Keratinocyte (primary cell): Measurements from ENCODE around the gene FYB1. TPM values are rescaled to one million over a fixed set of nuclear protein-coding genes. Genes with fewer than 3 reads are reported as not detected.

Source experiments
- DNase-seq: peaks from one replicate; pipeline ENCODE4 v3.0.0-alpha.2; 2011; ENCODE audit warnings: low read depth, missing footprints, low spot score
- FAIRE-seq: peaks from 2 replicates; lab custom pipeline; 2011; peaks lifted over from hg19 to GRCh38; lab: Jason Lieb, UNC
- H2AFZ ChIP-seq: 2 replicates; pipeline ENCODE4 v1.6.0; 2012; ENCODE audit warnings: low read length, control low read depth, inconsistent platforms; ENCODE audit not compliant: control insufficient read depth
- H3K27ac ChIP-seq: 2 replicates; pipeline ENCODE4 v1.5.1; 2011; ENCODE audit warnings: low read length; ENCODE audit not compliant: control insufficient read depth, insufficient read depth
- H3K27me3 ChIP-seq: 3 replicates; pipeline ENCODE4 v1.6.0; 2011; ENCODE audit warnings: low read length; ENCODE audit not compliant: control insufficient read depth, insufficient read depth; ENCODE audit errors: extremely low read depth
- H3K36me3 ChIP-seq, 2 experiments: 2 replicates in 1 of 2; 3 replicates in 1 of 2; pipeline ENCODE4 v1.5.1; 2011; ENCODE audit warnings: low read length in 2 of 2, mild to moderate bottlenecking in 1 of 2; ENCODE audit not compliant: control insufficient read depth in 2 of 2, insufficient read depth in 2 of 2; ENCODE audit errors: extremely low read depth in 1 of 2
- H3K4me1 ChIP-seq: 3 replicates; pipeline ENCODE4 v1.5.1; 2011; ENCODE audit warnings: low read length; ENCODE audit not compliant: control insufficient read depth, insufficient read depth; ENCODE audit errors: extremely low read depth
- H3K4me2 ChIP-seq: 3 replicates; pipeline ENCODE4 v1.6.0; 2011; ENCODE audit warnings: low read depth, low read length; ENCODE audit not compliant: control insufficient read depth, insufficient read depth; ENCODE audit errors: extremely low read depth
- H3K4me3 ChIP-seq, 3 experiments: fragments of 200-600 bp in 1 of 3; sonication (generic) in 1 of 3; 2 replicates in 2 of 3; 3 replicates in 1 of 3; pipeline ENCODE4 v1.5.1; 2011 to 2016; ENCODE audit warnings: low read length in 3 of 3, mild to moderate bottlenecking in 3 of 3, control low read depth in 2 of 3, inconsistent platforms in 1 of 3, low read depth in 1 of 3, mixed read lengths in 1 of 3, mixed run types in 1 of 3, moderate library complexity in 1 of 3; ENCODE audit not compliant: control insufficient read depth in 2 of 3, insufficient read depth in 2 of 3; ENCODE audit errors: extremely low read depth in 1 of 3
- H3K79me2 ChIP-seq: 2 replicates; pipeline ENCODE4 v1.6.0; 2012; ENCODE audit warnings: low read length; ENCODE audit not compliant: control insufficient read depth, insufficient read depth
- H3K9ac ChIP-seq: 3 replicates; pipeline ENCODE4 v1.6.0; 2011; ENCODE audit warnings: low read length; ENCODE audit not compliant: control insufficient read depth, insufficient read depth; ENCODE audit errors: extremely low read depth
- H3K9me1 ChIP-seq: 3 replicates; pipeline ENCODE4 v1.6.0; 2011; ENCODE audit warnings: low read length; ENCODE audit not compliant: control insufficient read depth, insufficient read depth; ENCODE audit errors: extremely low read depth
- H3K9me3 ChIP-seq: 2 replicates; pipeline ENCODE4 v1.5.1; 2012; ENCODE audit warnings: low read depth, low read length; ENCODE audit not compliant: control insufficient read depth
- H4K20me1 ChIP-seq: 3 replicates; pipeline ENCODE4 v1.6.0; 2011; ENCODE audit warnings: low read length; ENCODE audit not compliant: control insufficient read depth, insufficient read depth; ENCODE audit errors: extremely low read depth
- EZH2 ChIP-seq: IDR thresholded peaks from one replicate; pipeline ENCODE4 v1.6.1; 2012; ENCODE audit warnings: inconsistent platforms, mild to moderate bottlenecking, low read length, moderate library complexity
- dilution Hi-C: fragments of 300-500 bp; cut with MboI; formaldehyde crosslinking; loops from one replicate; pipeline ENCODE4 v1.7.0; 2020; ENCODE audit warnings: low sequenced_read_pairs; ENCODE audit not compliant: extremely low pct_ligation_motif_present
- polyA plus RNA-seq, 5 experiments: library from polyadenylated mRNA; depleted of rRNA in 3 of 5; stranded (reverse) in 3 of 5; stranded (forward) in 1 of 5; unstranded in 1 of 5; fragments of >200 nt; gene quantifications; 1 replicate in 1 of 5; 2 replicates in 3 of 5; 3 replicates in 1 of 5; pipeline versions ENCODE4 v1.2.1 to v1.2.3, GENCODE V29; 2011 to 2012; ENCODE audit warnings: missing spikeins in 2 of 5, low read depth in 1 of 5, low replicate concordance in 1 of 5
- TF ChIP-seq, protein P1 (sequence below), 3 experiments: IDR thresholded peaks in 1 of 3; conservative IDR thresholded peaks in 1 of 3; optimal IDR thresholded peaks in 1 of 3; 2 replicates in 2 of 3; 3 replicates in 1 of 3; pipeline versions ENCODE3 to v1.5.1; 2011; ENCODE audit warnings: low read length in 3 of 3, mild to moderate bottlenecking in 3 of 3, moderate library complexity in 2 of 3, control low read depth in 1 of 3, inconsistent platforms in 1 of 3; ENCODE audit not compliant: insufficient read depth in 2 of 3; ENCODE audit errors: extremely low read depth in 1 of 3

Gene FYB1
- polyA plus RNA-seq, 1 donor (not counting 4 experiments of a cell fraction or from before 2014, with no cell fraction given): 0.29 TPM

DNA sequence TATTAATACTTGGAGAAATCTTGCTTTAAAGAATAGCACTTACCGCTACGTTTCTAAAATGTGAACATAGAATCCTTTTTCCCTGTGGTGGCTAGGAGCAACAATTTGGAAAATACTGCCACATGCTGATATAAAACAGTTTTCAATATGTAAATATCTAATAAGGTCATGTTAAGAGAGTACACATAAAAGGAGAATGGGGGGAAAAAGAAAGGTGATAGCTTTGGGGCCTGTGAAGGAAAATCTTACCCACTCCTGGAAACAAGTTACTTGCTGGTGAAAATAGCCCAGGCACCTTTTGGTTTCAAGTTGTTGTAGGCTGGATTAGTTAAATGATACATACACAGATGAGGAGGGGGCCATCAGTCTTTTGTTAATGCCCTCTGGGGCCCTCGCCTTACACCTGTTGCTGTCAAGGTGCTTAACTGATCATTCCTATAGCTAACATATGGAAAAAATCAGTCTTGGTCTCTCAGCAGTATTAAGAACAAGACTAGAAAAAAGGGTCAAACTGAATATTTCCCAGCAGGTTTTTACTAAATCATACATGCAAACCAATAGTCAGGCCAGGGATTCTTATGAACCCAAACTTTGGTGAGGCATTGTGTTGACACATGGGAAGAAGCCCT is 24.1 kb downstream of the FYB1 start:
- dilution Hi-C loops: no loop called here
- no peaks in the 10 kb centered on the region for H3K9me1 ChIP-seq
- H3K9me3 ChIP-seq: no peaks in the 10 kb centered on the region
- no peaks in the 10 kb centered on the region for H4K20me1 ChIP-seq
- H3K27ac ChIP-seq: peak overlapping the region; percentile 85
- FAIRE-seq: no peak
- no peak for DNase-seq
- H3K79me2 ChIP-seq: no peaks in the 10 kb centered on the region
- H2AFZ ChIP-seq: no peak overlapping the region
- peak overlapping the region; percentile 28 for H3K4me2 ChIP-seq
- peaks cover 40% of the 10 kb centered on the region for H3K4me1 ChIP-seq
- no peaks in the 10 kb centered on the region for H3K36me3 ChIP-seq
- no peaks in the 10 kb centered on the region for H3K27me3 ChIP-seq
- H3K9ac ChIP-seq: peak overlapping the region; percentile 53
- no peak for TF ChIP-seq EZH2
- TF ChIP-seq, protein P1, sequence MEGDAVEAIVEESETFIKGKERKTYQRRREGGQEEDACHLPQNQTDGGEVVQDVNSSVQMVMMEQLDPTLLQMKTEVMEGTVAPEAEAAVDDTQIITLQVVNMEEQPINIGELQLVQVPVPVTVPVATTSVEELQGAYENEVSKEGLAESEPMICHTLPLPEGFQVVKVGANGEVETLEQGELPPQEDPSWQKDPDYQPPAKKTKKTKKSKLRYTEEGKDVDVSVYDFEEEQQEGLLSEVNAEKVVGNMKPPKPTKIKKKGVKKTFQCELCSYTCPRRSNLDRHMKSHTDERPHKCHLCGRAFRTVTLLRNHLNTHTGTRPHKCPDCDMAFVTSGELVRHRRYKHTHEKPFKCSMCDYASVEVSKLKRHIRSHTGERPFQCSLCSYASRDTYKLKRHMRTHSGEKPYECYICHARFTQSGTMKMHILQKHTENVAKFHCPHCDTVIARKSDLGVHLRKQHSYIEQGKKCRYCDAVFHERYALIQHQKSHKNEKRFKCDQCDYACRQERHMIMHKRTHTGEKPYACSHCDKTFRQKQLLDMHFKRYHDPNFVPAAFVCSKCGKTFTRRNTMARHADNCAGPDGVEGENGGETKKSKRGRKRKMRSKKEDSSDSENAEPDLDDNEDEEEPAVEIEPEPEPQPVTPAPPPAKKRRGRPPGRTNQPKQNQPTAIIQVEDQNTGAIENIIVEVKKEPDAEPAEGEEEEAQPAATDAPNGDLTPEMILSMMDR (optimal IDR thresholded peaks at IDR 0.05 in 1 of 3, IDR thresholded peaks at IDR 0.05 in 1 of 3, conservative IDR thresholded peaks at IDR 0.05 in 1 of 3; ENCODE audit: extremely low read depth in 1 of 3, insufficient read depth in 2 of 3, low read length in 3 of 3): no peak
- no peak overlapping the region for H3K4me3 ChIP-seq

DNA sequence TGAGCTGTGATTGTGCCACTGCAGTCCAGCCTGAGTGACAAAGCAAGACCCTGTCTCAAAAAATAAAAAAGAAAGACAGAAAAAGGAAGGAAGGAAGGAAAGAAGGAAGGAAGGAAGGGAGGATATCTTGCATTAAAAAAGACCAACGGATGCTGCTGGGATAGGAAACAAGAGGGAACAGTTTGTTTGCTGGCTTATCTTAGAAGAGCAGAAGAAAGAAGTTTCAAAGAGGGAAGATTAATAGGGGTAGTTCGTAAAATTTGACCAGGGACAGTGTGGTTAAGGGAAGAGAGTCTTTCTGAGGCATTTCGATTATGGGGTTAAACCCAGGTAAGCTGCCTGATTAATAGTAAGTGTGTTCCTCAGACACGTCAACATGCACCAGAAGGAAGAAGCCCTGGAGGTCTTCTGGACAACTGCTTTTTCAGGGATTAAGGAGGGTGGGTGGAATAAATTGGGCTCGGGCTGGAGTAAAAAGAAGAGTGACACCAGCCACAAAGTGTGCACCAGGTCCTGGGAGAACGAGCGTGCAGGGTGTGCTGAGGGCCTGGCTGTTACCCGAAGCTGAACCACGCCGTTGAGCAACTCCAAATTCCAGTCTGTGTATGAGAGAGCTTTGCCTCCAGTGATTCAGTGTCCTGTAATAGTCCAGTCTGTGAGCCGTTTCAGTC is 24.8 kb downstream of the FYB1 start:
- Histone ChIP-seq H3K27ac (peak overlapping the region; percentile 85), H3K79me2 (no peaks in the 10 kb centered on the region), H3K27me3 (no peaks in the 10 kb centered on the region), H3K36me3 (no peaks in the 10 kb centered on the region), H2AFZ (no peak overlapping the region), H3K9me1 (no peaks in the 10 kb centered on the region), H3K4me2 (no peak overlapping the region), H3K4me3 (no peak overlapping the region), H3K9me3 (no peaks in the 10 kb centered on the region), H3K4me1 (peaks cover 40% of the 10 kb centered on the region), H4K20me1 (no peaks in the 10 kb centered on the region), H3K9ac (peak overlapping the region; percentile 53)
- no peak for DNase-seq
- TF ChIP-seq, protein P1 (optimal IDR thresholded peaks at IDR 0.05 in 1 of 3, IDR thresholded peaks at IDR 0.05 in 1 of 3, conservative IDR thresholded peaks at IDR 0.05 in 1 of 3; ENCODE audit: extremely low read depth in 1 of 3, insufficient read depth in 2 of 3, low read length in 3 of 3): no peak
- no peak for TF ChIP-seq EZH2
- FAIRE-seq: peak; percentile 96
- dilution Hi-C loops: no loop called here
